Peyer's patch (tissue), 4 donors: ENCODE data around the gene ATF2.

ENCODE experiments used
- CTCF ChIP-seq, 6 experiments: fragments of 450-650 bp in 4 of 6; fragments of 200-600 bp in 2 of 6; sonication (generic) in 1 of 6; IDR thresholded peaks; one replicate each; pipeline ENCODE4 v1.5.1; 2017 to 2019; ENCODE audit warnings: antibody characterized with exemption in 6 of 6, mild to moderate bottlenecking in 3 of 6, moderate library complexity in 1 of 6
- POLR2A ChIP-seq, 2 donors: fragments of 450-650 bp; IDR thresholded peaks; one replicate each; pipeline ENCODE4 v1.5.1; 2017; ENCODE audit warnings: antibody characterized with exemption in 2 of 2, mild to moderate bottlenecking in 2 of 2, moderate library complexity in 2 of 2

- TF ChIP-seq CTCF (IDR thresholded peaks at IDR 0.05) (no peak), POLR2A (IDR thresholded peaks at IDR 0.05) (no peak)
Measured at GRCh38 chr2:175206866-175207265, 38.9 kb upstream of the ATF2 start.
